ENCODE results near the gene SLC25A19. TPM values are rescaled to one million over a fixed set of nuclear protein-coding genes. Genes with fewer than 3 reads are reported as not detected.

SLC25A19 gene
- total and polyA plus RNA-seq, 9 of the 15 experiments (the other 6 are each of a cell fraction or from before 2014, with no cell fraction given) = 33.4 to 76.6 (median 55.3) TPM

DNA sequence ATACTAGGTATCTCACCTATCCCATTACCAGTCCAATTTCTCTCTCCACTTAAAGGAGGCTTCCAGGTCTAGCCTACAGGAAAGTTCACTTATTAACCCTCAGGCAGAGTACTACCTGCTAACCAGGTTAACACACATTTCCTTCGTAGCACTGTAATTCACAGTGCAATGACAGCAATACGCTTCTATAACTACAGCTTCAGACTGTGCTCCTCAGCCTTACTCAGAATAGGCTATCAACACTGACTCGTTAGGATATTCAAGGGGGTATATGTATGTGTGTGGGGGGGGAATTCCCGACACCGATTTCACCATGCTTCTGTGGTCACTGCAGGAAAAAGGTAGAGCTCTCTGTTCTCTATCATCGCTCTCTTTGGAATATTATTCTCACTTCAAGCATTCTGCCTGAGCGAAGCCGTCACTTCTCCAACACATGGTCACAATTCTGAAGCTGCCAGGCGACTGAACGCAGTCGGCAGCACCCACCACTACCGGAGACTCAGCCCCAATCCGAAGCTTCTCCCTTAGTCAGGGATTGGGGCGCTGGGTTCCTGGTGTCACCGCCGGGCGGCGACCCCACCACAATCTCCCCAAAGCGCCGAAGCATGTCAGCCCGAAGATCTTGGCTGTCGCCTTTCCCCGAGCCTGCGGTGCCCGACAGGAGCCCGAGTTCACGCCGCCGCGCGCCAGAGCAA lies 28.4 kb downstream of the SLC25A19 start (continued):
- 0 out of 2 replicates have a peak, but pooled peaks have one; percentile 3 for TF ChIP-seq ZC3H4 (CRISPR knock-in tag; IDR thresholded peaks at IDR 0.05; ENCODE audit: borderline replicate concordance)
- no peak for TF ChIP-seq SNAPC5 (CRISPR knock-in tag; IDR thresholded peaks at IDR 0.05)
- TF ChIP-seq MAFG (tag; conservative IDR thresholded peaks at IDR 0.05) = no peak
- no peak for TF ChIP-seq CTBP1 (IDR thresholded peaks at IDR 0.05; ENCODE audit: borderline replicate concordance)
- TF ChIP-seq, protein P1, sequence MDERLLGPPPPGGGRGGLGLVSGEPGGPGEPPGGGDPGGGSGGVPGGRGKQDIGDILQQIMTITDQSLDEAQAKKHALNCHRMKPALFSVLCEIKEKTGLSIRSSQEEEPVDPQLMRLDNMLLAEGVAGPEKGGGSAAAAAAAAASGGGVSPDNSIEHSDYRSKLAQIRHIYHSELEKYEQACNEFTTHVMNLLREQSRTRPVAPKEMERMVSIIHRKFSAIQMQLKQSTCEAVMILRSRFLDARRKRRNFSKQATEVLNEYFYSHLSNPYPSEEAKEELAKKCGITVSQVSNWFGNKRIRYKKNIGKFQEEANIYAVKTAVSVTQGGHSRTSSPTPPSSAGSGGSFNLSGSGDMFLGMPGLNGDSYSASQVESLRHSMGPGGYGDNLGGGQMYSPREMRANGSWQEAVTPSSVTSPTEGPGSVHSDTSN (CRISPR knock-in tag; IDR thresholded peaks at IDR 0.05; ENCODE audit: low read depth) = no peak
- TF ChIP-seq, protein P1 (tag; conservative IDR thresholded peaks at IDR 0.05; ENCODE audit: low read depth) = no peak
- TF ChIP-seq HOMEZ (CRISPR knock-in tag; IDR thresholded peaks at IDR 0.05) = no peak
- no peak for TF ChIP-seq ZNF184 (CRISPR knock-in tag; IDR thresholded peaks at IDR 0.05)
- TF ChIP-seq, protein P2, sequence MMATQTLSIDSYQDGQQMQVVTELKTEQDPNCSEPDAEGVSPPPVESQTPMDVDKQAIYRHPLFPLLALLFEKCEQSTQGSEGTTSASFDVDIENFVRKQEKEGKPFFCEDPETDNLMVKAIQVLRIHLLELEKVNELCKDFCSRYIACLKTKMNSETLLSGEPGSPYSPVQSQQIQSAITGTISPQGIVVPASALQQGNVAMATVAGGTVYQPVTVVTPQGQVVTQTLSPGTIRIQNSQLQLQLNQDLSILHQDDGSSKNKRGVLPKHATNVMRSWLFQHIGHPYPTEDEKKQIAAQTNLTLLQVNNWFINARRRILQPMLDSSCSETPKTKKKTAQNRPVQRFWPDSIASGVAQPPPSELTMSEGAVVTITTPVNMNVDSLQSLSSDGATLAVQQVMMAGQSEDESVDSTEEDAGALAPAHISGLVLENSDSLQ (IDR thresholded peaks at IDR 0.05) = no peak
- TF ChIP-seq RCOR1 (IDR thresholded peaks at IDR 0.05; ENCODE audit: borderline replicate concordance in 1 of 2, low read depth in 2 of 2, low read length in 2 of 2) = no peak
- no peak for TF ChIP-seq CCAR2 (IDR thresholded peaks at IDR 0.05; ENCODE audit: low read depth, low read length)
- 0 out of 2 replicates have a peak, but pooled peaks have one; percentile 64 for TF ChIP-seq HMGXB4 (CRISPR knock-in tag; IDR thresholded peaks at IDR 0.05)
- no peak for TF ChIP-seq ILK (tag; IDR thresholded peaks at IDR 0.05; ENCODE audit: borderline replicate concordance, low read depth)
- TF ChIP-seq POLR2A (conservative IDR thresholded peaks at IDR 0.05) = no peak
- TF ChIP-seq UBTF (IDR thresholded peaks at IDR 0.05; ENCODE audit: borderline replicate concordance in 1 of 2, low read depth in 2 of 2, low read length in 2 of 2) = peak in 1 of 2 experiments; percentile 41; a peak in 1 of 4 replicates
- TF ChIP-seq THRB (CRISPR knock-in tag; conservative IDR thresholded peaks at IDR 0.05) = no peak
